ENCODE results near the gene ADARB1.

GRCh38 chr21:45032332-45032731 lies 42.0 kb upstream of the ADARB1 start:
- TF ChIP-seq CTCF (IDR thresholded peaks at IDR 0.05; ENCODE audit: poor library complexity), result no peak
- no peak for TF ChIP-seq EZH2 (IDR thresholded peaks at IDR 0.05; ENCODE audit: borderline replicate concordance)
- no peak for TF ChIP-seq EZH2phosphoT487 (IDR thresholded peaks at IDR 0.05; ENCODE audit: low read depth, severe bottlenecking, unreplicated experiment)
